22Rv1 (cell line): ENCODE data around the gene FRY.

Experiments
- CTCF ChIP-seq: fragments of 450-650 bp; IDR thresholded peaks from 2 replicates; pipeline ENCODE4 v1.5.1; 2017; ENCODE audit warnings: mild to moderate bottlenecking
- ZFX ChIP-seq: fragments of 450-650 bp; IDR thresholded peaks from 2 replicates; pipeline ENCODE4 v1.6.1; 2017; ENCODE audit warnings: antibody characterized with exemption, borderline replicate concordance

- TF ChIP-seq CTCF (no peak), ZFX (no peak)
Observed at GRCh38 chr13:32115066-32115465, 83.5 kb downstream of the FRY start.
